ENCODE measurements around the gene PSMD12. TPM values are rescaled to one million over a fixed set of nuclear protein-coding genes. Genes with fewer than 3 reads are reported as not detected.
"Not testable (repeated sequence)": the region's sequence is repeated elsewhere in the genome, so short reads cannot be mapped to it uniquely, and the experiment has no call there.

Gene PSMD12
- total RNA-seq, 4 donors from 2014 or later = 28.3 to 47.3 (median 37.3) TPM

- 55 to 59% methylated on average over 2 of the region's 2 CpGs for WGBS, 2 donors (ENCODE audit: low coverage in 1 of 2)
- no peak for TF ChIP-seq EP300 (IDR thresholded peaks at IDR 0.05)
- TF ChIP-seq POLR2A (IDR thresholded peaks at IDR 0.05) = no peak
- Histone ChIP-seq H3K36me3 (no peaks in the 10 kb centered on the region), H3K27me3 (no peaks in the 10 kb centered on the region), H3K4me1 (peaks cover 0 to 23% (median 0%) of the 10 kb centered on the region in 3 donors), H3K4me3 (no peak overlapping the region), H3K27ac (no peak overlapping the region), H3K9me3 (peaks cover 0 to 4% (median 0%) of the 10 kb centered on the region in 3 donors)
- ATAC-seq = no peak
Observed at GRCh38 chr17:67412941-67413340, 46.6 kb upstream of the PSMD12 start.

- Histone ChIP-seq H3K4me3 (no peak overlapping the region), H3K27me3 (no peaks in the 10 kb centered on the region), H3K27ac (no peak overlapping the region), H3K4me1 (peaks cover 0 to 23% (median 0%) of the 10 kb centered on the region in 3 donors), H3K36me3 (no peaks in the 10 kb centered on the region), H3K9me3 (peaks cover 0 to 4% (median 0%) of the 10 kb centered on the region in 3 donors)
- no peak for ATAC-seq
- WGBS, 2 donors (ENCODE audit: low coverage in 1 of 2) = 13 to 33% methylated on average over 4 of the region's 4 CpGs
- TF ChIP-seq POLR2AphosphoS5 (IDR thresholded peaks at IDR 0.05) = no peak
- TF ChIP-seq CTCF (IDR thresholded peaks at IDR 0.05) = no peak
- TF ChIP-seq EP300 (IDR thresholded peaks at IDR 0.05) = no peak
- TF ChIP-seq POLR2A (IDR thresholded peaks at IDR 0.05) = no peak
Observed at GRCh38 chr17:67412032-67412431, 45.7 kb upstream of the PSMD12 start.

GRCh38 chr17:67411397-67411796 is 45.0 kb upstream of the PSMD12 start:
- H3K4me3 ChIP-seq = no peak overlapping the region
- 73 to 88% methylated on average over 3 to 4 of the region's 4 CpGs for WGBS, 2 donors (ENCODE audit: low coverage in 1 of 2)
- H3K27me3 ChIP-seq = no peaks in the 10 kb centered on the region
- H3K4me1 ChIP-seq = peaks cover 0 to 18% (median 0%) of the 10 kb centered on the region in 3 donors
- TF ChIP-seq CTCF (IDR thresholded peaks at IDR 0.05) (no peak), EP300 (IDR thresholded peaks at IDR 0.05) (no peak), POLR2A (IDR thresholded peaks at IDR 0.05) (no peak), POLR2AphosphoS5 (IDR thresholded peaks at IDR 0.05) (no peak)
- no peaks in the 10 kb centered on the region for H3K36me3 ChIP-seq
- no peak for ATAC-seq
- no peak overlapping the region for H3K27ac ChIP-seq
- peaks cover 0 to 4% (median 0%) of the 10 kb centered on the region in 3 donors for H3K9me3 ChIP-seq

GRCh38 chr17:67408455-67408830 is 42.1 kb upstream of the PSMD12 start:
- H3K9me3 ChIP-seq, ATAC-seq, H3K4me3 ChIP-seq, H3K36me3 ChIP-seq, H3K27ac ChIP-seq, H3K27me3 ChIP-seq: not testable (repeated sequence)
- WGBS, 2 donors (ENCODE audit: low coverage in 1 of 2) = 56 to 81% methylated on average over 3 of the region's 3 CpGs
- peaks cover 0 to 17% (median 0%) of the 10 kb centered on the region in 3 donors for H3K4me1 ChIP-seq

GRCh38 chr17:67403483-67403882 is 37.1 kb upstream of the PSMD12 start:
- no peak for ATAC-seq
- H3K4me1 ChIP-seq = peaks cover 0 to 18% (median 8%) of the 10 kb centered on the region in 3 donors
- no peaks in the 10 kb centered on the region for H3K36me3 ChIP-seq
- TF ChIP-seq CTCF (IDR thresholded peaks at IDR 0.05) (no peak), POLR2A (IDR thresholded peaks at IDR 0.05) (no peak), EP300 (IDR thresholded peaks at IDR 0.05) (no peak), POLR2AphosphoS5 (IDR thresholded peaks at IDR 0.05) (no peak)
- no peaks in the 10 kb centered on the region for H3K9me3 ChIP-seq
- no peaks in the 10 kb centered on the region for H3K27me3 ChIP-seq
- WGBS, 2 donors (ENCODE audit: low coverage in 1 of 2) = 87 to 97% methylated on average over 4 to 5 of the region's 6 CpGs
- no peak overlapping the region for H3K27ac ChIP-seq
- H3K4me3 ChIP-seq = no peak overlapping the region

GRCh38 chr17:67403065-67403464 is 36.7 kb upstream of the PSMD12 start:
- Histone ChIP-seq H3K27me3 (no peaks in the 10 kb centered on the region), H3K4me1 (peaks cover 0 to 18% (median 8%) of the 10 kb centered on the region in 3 donors), H3K9me3 (no peaks in the 10 kb centered on the region), H3K4me3 (no peak overlapping the region), H3K36me3 (no peaks in the 10 kb centered on the region), H3K27ac (no peak overlapping the region)
- ATAC-seq = no peak
- no peak for TF ChIP-seq POLR2A (IDR thresholded peaks at IDR 0.05)
- 92% methylated on average over 1 of the region's 2 CpGs for WGBS, 2 donors (ENCODE audit: low coverage in 1 of 2)
